ENCODE results near the gene DCAF11.

The DCAF11 gene

DNA sequence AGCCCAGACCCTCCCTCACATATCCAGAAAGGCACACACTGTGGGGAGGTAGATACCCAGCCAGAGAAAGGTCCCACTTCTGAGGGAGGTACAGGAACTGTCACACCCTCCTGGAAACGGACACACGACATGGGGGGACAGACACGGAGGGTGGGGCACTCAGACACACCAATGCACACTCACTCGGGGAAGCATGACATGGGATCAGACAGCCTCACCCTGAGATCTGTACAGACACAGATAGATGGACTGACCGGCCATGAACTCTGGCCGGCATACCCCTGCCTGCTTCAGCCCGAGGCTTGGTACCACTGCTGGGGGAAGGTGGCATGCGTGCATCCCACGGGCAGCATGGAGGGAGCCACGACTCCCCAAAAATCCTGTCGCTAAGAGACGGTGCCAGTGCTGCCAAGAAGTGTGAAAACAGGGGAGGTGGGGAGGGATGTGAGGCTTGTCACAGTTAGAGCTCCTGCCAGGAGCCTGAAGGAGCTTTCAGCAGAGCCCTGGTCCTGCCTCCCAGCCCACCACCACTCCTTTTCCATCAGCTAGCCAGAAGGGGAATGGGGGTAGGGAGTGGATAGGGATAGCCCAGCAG lies 42.6 kb upstream of the DCAF11 start:
- H3K27ac ChIP-seq (ENCODE audit: low read depth, low read length, poor library complexity, severe bottlenecking) = no peak overlapping the region
- no peak overlapping the region for H3K9ac ChIP-seq (ENCODE audit: low read length)
- H3K4me2 ChIP-seq (ENCODE audit: low read length) = no peak overlapping the region
- peaks cover 7% of the 10 kb centered on the region for H3K4me1 ChIP-seq (ENCODE audit: insufficient read depth, low read length, severe bottlenecking)
- no peaks in the 10 kb centered on the region for H3F3A ChIP-seq (ENCODE audit: insufficient read depth, low read length)
- TF ChIP-seq CTCF (IDR thresholded peaks at IDR 0.05; ENCODE audit: low read length) (no peak), EZH2 (IDR thresholded peaks at IDR 0.05; ENCODE audit: borderline replicate concordance, low read length) (no peak)
- no peaks in the 10 kb centered on the region for H4K20me1 ChIP-seq (ENCODE audit: insufficient read depth, low read length)
- H3K36me3 ChIP-seq (ENCODE audit: insufficient read depth, low read length) = no peaks in the 10 kb centered on the region
- peaks cover 14% of the 10 kb centered on the region; the same call in 1 of the 2 replicates for H3K27me3 ChIP-seq (ENCODE audit: insufficient read depth, low read length)
- no peak overlapping the region for H3K4me3 ChIP-seq (ENCODE audit: low read depth, low read length, poor library complexity, severe bottlenecking)
- no peaks in the 10 kb centered on the region for H3K9me3 ChIP-seq (ENCODE audit: low read length)
- H2AFZ ChIP-seq (ENCODE audit: low read length) = no peak overlapping the region
- H3K79me2 ChIP-seq (ENCODE audit: insufficient read depth, low read length) = no peaks in the 10 kb centered on the region
- no peaks in the 10 kb centered on the region for H3K9me2 ChIP-seq (ENCODE audit: low read depth, low read length)

DNA sequence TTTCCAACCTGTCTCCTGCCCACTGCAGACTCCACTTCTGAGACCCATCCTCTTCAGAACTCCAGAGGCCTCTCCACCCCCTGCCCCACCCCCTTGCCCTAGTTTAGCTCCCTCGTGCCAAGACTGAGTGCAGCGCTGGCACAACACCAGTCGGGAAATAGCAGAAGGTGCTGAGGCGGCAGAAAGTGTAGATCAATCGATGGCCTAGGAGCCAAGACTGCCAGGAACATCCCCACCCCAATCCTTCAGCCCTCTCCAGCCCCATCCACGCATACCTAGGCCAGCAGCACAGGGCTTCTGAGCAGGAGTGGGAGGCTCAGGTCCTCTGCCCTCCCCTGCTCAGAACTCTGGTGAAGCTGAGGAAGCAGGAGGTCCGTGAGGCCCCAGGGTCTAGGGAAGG lies 42.1 kb upstream of the DCAF11 start:
- Histone ChIP-seq H2AFZ (ENCODE audit: low read length) (no peak overlapping the region), H3K4me2 (ENCODE audit: low read length) (no peak overlapping the region), H4K20me1 (ENCODE audit: insufficient read depth, low read length) (no peaks in the 10 kb centered on the region), H3K27me3 (ENCODE audit: insufficient read depth, low read length) (peaks cover 9% of the 10 kb centered on the region; the same call in 1 of the 2 replicates), H3K9ac (ENCODE audit: low read length) (no peak overlapping the region), H3K36me3 (ENCODE audit: insufficient read depth, low read length) (no peaks in the 10 kb centered on the region), H3K79me2 (ENCODE audit: insufficient read depth, low read length) (no peaks in the 10 kb centered on the region), H3K4me1 (ENCODE audit: insufficient read depth, low read length, severe bottlenecking) (peaks cover 7% of the 10 kb centered on the region), H3K9me2 (ENCODE audit: low read depth, low read length) (no peaks in the 10 kb centered on the region), H3K9me3 (ENCODE audit: low read length) (no peaks in the 10 kb centered on the region), H3F3A (ENCODE audit: insufficient read depth, low read length) (no peaks in the 10 kb centered on the region), H3K27ac (ENCODE audit: low read depth, low read length, poor library complexity, severe bottlenecking) (no peak overlapping the region), H3K4me3 (ENCODE audit: low read depth, low read length, poor library complexity, severe bottlenecking) (no peak overlapping the region)
- no peak for TF ChIP-seq EZH2 (IDR thresholded peaks at IDR 0.05; ENCODE audit: borderline replicate concordance, low read length)
- TF ChIP-seq CTCF (IDR thresholded peaks at IDR 0.05; ENCODE audit: low read length) = no peak

DNA sequence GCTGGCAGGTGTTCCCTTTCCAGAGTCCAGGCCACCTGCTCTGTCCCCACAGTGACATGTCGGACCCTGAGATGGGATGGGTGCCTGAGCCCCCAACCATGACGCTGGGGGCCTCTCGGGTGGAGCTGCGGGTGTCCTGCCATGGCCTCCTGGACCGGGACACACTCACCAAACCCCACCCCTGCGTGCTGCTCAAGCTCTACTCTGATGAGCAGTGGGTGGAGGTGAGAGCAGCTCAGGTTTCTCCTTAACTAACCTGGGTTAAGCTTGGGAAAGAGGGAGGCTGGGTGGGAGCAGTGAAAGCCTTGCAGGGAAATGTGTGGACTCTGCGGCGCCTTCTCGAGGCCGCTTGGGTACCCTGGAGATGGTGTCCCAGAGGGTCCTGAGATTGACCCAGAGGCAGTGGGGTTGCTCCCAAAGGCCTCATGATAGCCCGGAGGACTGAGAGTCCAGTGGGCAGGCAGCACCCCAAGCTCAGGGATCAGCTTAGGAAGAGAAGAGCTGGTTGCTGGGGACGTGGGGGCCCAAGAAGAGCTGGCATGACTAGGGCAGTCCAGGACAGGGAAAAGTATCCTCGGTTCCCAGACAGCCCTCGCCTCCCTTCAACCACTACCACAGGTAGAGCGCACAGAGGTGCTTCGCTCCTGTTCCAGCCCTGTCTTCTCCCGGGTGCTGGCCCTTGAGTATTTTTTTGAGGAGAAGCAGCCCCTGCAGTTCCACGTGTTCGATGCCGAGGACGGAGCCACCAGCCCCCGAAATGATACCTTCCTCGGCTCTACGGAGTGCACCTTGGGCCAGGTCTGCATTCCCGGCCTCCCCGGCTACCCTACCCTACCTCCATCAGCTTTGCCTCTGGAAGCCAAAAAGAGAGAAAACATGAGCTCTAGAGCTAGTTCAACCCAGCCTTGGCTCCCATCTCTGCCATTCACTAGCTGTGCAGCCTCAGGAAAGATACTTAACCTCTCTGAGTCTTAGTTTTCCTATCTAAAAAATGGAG lies 41.4 kb upstream of the DCAF11 start:
- TF ChIP-seq EZH2 (IDR thresholded peaks at IDR 0.05; ENCODE audit: borderline replicate concordance, low read length) (no peak), CTCF (IDR thresholded peaks at IDR 0.05; ENCODE audit: low read length) (no peak)
- no peak overlapping the region for H3K27ac ChIP-seq (ENCODE audit: low read depth, low read length, poor library complexity, severe bottlenecking)
- H3K27me3 ChIP-seq (ENCODE audit: insufficient read depth, low read length) = peaks cover 6% of the 10 kb centered on the region; the same call in 1 of the 2 replicates
- H3K9me3 ChIP-seq (ENCODE audit: low read length) = no peaks in the 10 kb centered on the region
- H3F3A ChIP-seq (ENCODE audit: insufficient read depth, low read length) = no peaks in the 10 kb centered on the region
- no peaks in the 10 kb centered on the region for H4K20me1 ChIP-seq (ENCODE audit: insufficient read depth, low read length)
- no peak overlapping the region for H3K4me2 ChIP-seq (ENCODE audit: low read length)
- H3K4me1 ChIP-seq (ENCODE audit: insufficient read depth, low read length, severe bottlenecking) = peaks cover 7% of the 10 kb centered on the region
- H3K4me3 ChIP-seq (ENCODE audit: low read depth, low read length, poor library complexity, severe bottlenecking) = no peak overlapping the region
- no peaks in the 10 kb centered on the region for H3K9me2 ChIP-seq (ENCODE audit: low read depth, low read length)
- no peaks in the 10 kb centered on the region for H3K36me3 ChIP-seq (ENCODE audit: insufficient read depth, low read length)
- no peaks in the 10 kb centered on the region for H3K79me2 ChIP-seq (ENCODE audit: insufficient read depth, low read length)
- no peak overlapping the region for H3K9ac ChIP-seq (ENCODE audit: low read length)
- H2AFZ ChIP-seq (ENCODE audit: low read length) = no peak overlapping the region

Data from OCI-LY1 (cell line).